Transverse colon (tissue), 4 donors: ENCODE measurements around the gene ATXN10. TPM values are rescaled to one million over a fixed set of nuclear protein-coding genes. Genes with fewer than 3 reads are reported as not detected.

Experiments
- DNase-seq: peaks from one replicate; pipeline ENCODE4 v3.0.0-alpha.2; 2019
- H3K27ac ChIP-seq, 4 donors: fragments of 200-600 bp; sonication (generic); 2 replicates each; pipeline ENCODE4 v1.5.1; 2016 to 2018; ENCODE audit warnings: inconsistent platforms in 4 of 4
- H3K27me3 ChIP-seq: fragments of 200-600 bp; sonication (generic); 2 replicates; pipeline ENCODE4 v1.5.1; 2017; ENCODE audit warnings: inconsistent platforms
- H3K36me3 ChIP-seq, 4 donors: fragments of 200-600 bp; sonication (generic); 2 replicates each; pipeline ENCODE4 v1.5.1; 2017 to 2019; ENCODE audit warnings: inconsistent platforms in 4 of 4
- H3K4me1 ChIP-seq, 4 donors: fragments of 200-600 bp; sonication (generic); 2 replicates each; pipeline ENCODE4 v1.5.1; 2017 to 2020; ENCODE audit warnings: inconsistent platforms in 4 of 4
- H3K4me3 ChIP-seq, 4 donors: fragments of 200-600 bp; sonication (generic); 1 replicate in 1 of 4; 2 replicates in 3 of 4; pipeline versions ENCODE4 v1.5.1 to v1.6.1; 2017 to 2019; ENCODE audit warnings: inconsistent platforms in 4 of 4
- H3K9me3 ChIP-seq, 2 donors: fragments of 200-600 bp; sonication (generic); 2 replicates each; pipeline ENCODE4 v1.5.1; 2017 to 2019; ENCODE audit warnings: inconsistent platforms in 2 of 2
- CTCF ChIP-seq, 5 experiments: fragments of 200-600 bp in 3 of 5; fragments of 450-650 bp in 2 of 5; sonication (generic) in 3 of 5; IDR thresholded peaks; 1 replicate in 2 of 5; 2 replicates in 3 of 5; pipeline ENCODE4 v1.5.1; 2016 to 2017; ENCODE audit warnings: antibody characterized with exemption in 5 of 5, inconsistent platforms in 3 of 5, mild to moderate bottlenecking in 2 of 5, moderate library complexity in 1 of 5
- EP300 ChIP-seq: sonication (generic); formaldehyde crosslinking; IDR thresholded peaks from one replicate; pipeline ENCODE4 v1.6.1; 2017; ENCODE audit warnings: antibody characterized with exemption, low read depth
- POLR2A ChIP-seq: fragments of 450-650 bp; IDR thresholded peaks from one replicate; pipeline ENCODE4 v1.6.1; 2016; ENCODE audit warnings: antibody characterized with exemption, mild to moderate bottlenecking, moderate library complexity
- POLR2AphosphoS5 ChIP-seq, 3 donors: sonication (generic); formaldehyde crosslinking; IDR thresholded peaks; one replicate each; pipeline ENCODE4 v1.6.1; 2016; ENCODE audit warnings: antibody characterized with exemption in 3 of 3
- WGBS, 2 donors: methylation state at CpG; one replicate each; pipeline ENCODE4 v1.1.5; 2018; ENCODE audit warnings: low coverage in 1 of 2; 5-methylcytosine and 5-hydroxymethylcytosine counted together
- in situ Hi-C, 4 donors: fragments of 200-750 bp; cut with MboI; loops; one replicate each; pipeline versions ENCODE4 v1.15.0 to v1.15.1; 2017; ENCODE audit warnings: low sequenced_read_pairs in 3 of 4, low pct_ligation_motif_present in 1 of 4, low pct_unique_long_range_greater_than_20kb in 1 of 4
- intact Hi-C: fragments of 100-400 bp; cut with DNase I; formaldehyde crosslinking; loops from one replicate; pipeline ENCODE4 v1.15.1; 2023; ENCODE audit warnings: low total_unique reads
- total RNA-seq, 4 donors: library from RNA; depleted of rRNA; stranded (reverse); fragments of >200 nt; gene quantifications; one replicate each; pipeline ENCODE4 v1.1.0, GENCODE V29; 2016

The ATXN10 gene
- total RNA-seq, 4 donors from 2014 or later: 27.3 to 88.3 (median 47.8) TPM

- Histone ChIP-seq H3K9me3 (no peaks in the 10 kb centered on the region), H3K36me3 (no peaks in the 10 kb centered on the region), H3K4me1 (peaks cover 0 to 57% (median 14%) of the 10 kb centered on the region in 4 donors), H3K27ac (no peak overlapping the region), H3K4me3 (no peak overlapping the region), H3K27me3 (no peaks in the 10 kb centered on the region)
- DNase-seq: no peak
- TF ChIP-seq POLR2AphosphoS5 (IDR thresholded peaks at IDR 0.05) (no peak), POLR2A (no peak), CTCF (IDR thresholded peaks at IDR 0.05) (no peak), EP300 (no peak)
- in situ Hi-C loops: no loop called here
- intact Hi-C loops: no loop called here
- 85 to 87% methylated on average over 3 to 6 of the region's 6 CpGs for WGBS, 2 donors
These were observed 11.6 kb downstream of the ATXN10 start for GRCh38 chr22:45683248-45683647.

GRCh38 chr22:45683680-45684079 lies 12.0 kb downstream of the ATXN10 start:
- in situ Hi-C loops (no loop called here), intact Hi-C loops (no loop called here)
- peaks cover 4 to 61% (median 17%) of the 10 kb centered on the region in 4 donors for H3K4me1 ChIP-seq

GRCh38 chr22:45684169-45684568 lies 12.5 kb downstream of the ATXN10 start:
- intact Hi-C loops: no loop called here
- H3K27ac ChIP-seq: no peak overlapping the region
- H3K36me3 ChIP-seq: no peaks in the 10 kb centered on the region
- no peak overlapping the region for H3K4me3 ChIP-seq
- no peaks in the 10 kb centered on the region for H3K27me3 ChIP-seq
- no peak for TF ChIP-seq EP300
- TF ChIP-seq POLR2AphosphoS5 (IDR thresholded peaks at IDR 0.05): no peak
- TF ChIP-seq CTCF (IDR thresholded peaks at IDR 0.05): no peak
- no peak for TF ChIP-seq POLR2A
- 82 to 86% methylated on average over 4 of the region's 4 CpGs for WGBS, 2 donors
- peaks cover 6 to 64% (median 21%) of the 10 kb centered on the region in 4 donors for H3K4me1 ChIP-seq
- in situ Hi-C loops: no loop called here
- no peak for DNase-seq
- H3K9me3 ChIP-seq: no peaks in the 10 kb centered on the region

More at GRCh38 chr22:45683680-45684079, 12.0 kb downstream of the ATXN10 start:
- Histone ChIP-seq H3K9me3 (no peaks in the 10 kb centered on the region), H3K4me3 (no peak overlapping the region), H3K36me3 (no peaks in the 10 kb centered on the region), H3K27me3 (no peaks in the 10 kb centered on the region), H3K27ac (no peak overlapping the region)
- no peak for DNase-seq
- TF ChIP-seq POLR2A (no peak), EP300 (no peak), CTCF (IDR thresholded peaks at IDR 0.05) (no peak), POLR2AphosphoS5 (IDR thresholded peaks at IDR 0.05) (no peak)
- WGBS, 2 donors: 85 to 98% methylated on average over 1 to 2 of the region's 2 CpGs

GRCh38 chr22:45684752-45685574 lies 13.3 kb downstream of the ATXN10 start:
- no peak overlapping the region for H3K27ac ChIP-seq
- in situ Hi-C loops: no loop called here

More at GRCh38 chr22:45684752-45685574, 13.3 kb downstream of the ATXN10 start:
- Histone ChIP-seq H3K27me3 (no peaks in the 10 kb centered on the region), H3K4me3 (no peak overlapping the region), H3K9me3 (no peaks in the 10 kb centered on the region), H3K36me3 (no peaks in the 10 kb centered on the region), H3K4me1 (peaks cover 6 to 64% (median 21%) of the 10 kb centered on the region in 4 donors)
- 94 to 95% methylated on average over 5 of the region's 5 CpGs for WGBS, 2 donors
- intact Hi-C loops: no loop called here
- no peak for TF ChIP-seq CTCF (IDR thresholded peaks at IDR 0.05)
- TF ChIP-seq POLR2AphosphoS5 (IDR thresholded peaks at IDR 0.05): no peak
- no peak for TF ChIP-seq POLR2A
- no peak for TF ChIP-seq EP300
- no peak for DNase-seq
